DMS79 (cell line): ENCODE measurements around the gene TSEN34.
"Not testable (repeated sequence)": the region's sequence is repeated elsewhere in the genome, so short reads cannot be mapped to it uniquely, and the experiment has no call there.

ENCODE experiments used
- DNase-seq: peaks from one replicate; lab custom pipeline; 2025; lab: John Stamatoyannopoulos, UW

TSEN34 gene

DNA sequence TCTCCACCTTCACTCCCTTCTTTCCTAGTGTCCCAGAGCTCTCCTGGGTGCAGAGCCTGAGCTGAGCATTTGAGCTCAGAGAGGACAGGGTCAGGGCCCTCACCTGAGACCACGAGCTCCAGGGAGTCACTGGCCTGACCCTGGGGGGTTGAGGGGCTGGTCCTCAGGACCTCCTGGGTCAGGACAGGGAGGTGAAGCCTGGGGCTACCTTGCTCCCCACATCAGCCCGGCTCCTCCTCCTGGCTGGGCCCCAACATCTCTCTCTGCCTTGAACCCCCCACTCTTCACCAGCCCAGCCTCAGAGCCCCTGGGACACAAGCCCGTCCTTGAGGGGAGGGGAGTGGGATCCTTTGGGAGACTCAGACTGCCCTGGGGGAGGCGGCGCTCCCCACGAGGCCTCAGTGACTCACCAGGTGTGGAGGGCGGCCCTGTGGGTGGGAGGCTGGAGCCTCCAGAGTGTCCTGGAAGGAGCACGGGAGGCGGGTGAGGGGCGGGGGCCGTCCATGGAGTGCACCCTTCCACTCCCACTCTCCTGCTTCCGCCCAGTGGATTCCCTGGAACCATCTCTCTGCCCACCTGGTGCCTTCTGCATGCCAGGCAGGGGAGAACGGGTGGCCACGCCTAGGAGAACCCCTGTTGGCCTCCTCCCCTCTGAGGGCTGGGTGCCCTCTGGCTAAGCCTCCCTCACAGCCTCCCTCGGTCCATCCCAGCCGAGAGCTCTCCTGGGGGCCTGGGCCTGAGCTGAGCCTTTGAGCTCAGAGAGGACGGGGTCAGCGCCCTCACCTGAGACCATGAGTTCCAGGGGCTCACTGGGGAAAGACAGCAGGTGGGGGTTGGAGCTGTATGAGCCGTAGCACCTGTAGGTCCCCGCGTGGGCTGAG is 48.6 kb downstream of the TSEN34 start:
- not testable (repeated sequence) for DNase-seq

DNA sequence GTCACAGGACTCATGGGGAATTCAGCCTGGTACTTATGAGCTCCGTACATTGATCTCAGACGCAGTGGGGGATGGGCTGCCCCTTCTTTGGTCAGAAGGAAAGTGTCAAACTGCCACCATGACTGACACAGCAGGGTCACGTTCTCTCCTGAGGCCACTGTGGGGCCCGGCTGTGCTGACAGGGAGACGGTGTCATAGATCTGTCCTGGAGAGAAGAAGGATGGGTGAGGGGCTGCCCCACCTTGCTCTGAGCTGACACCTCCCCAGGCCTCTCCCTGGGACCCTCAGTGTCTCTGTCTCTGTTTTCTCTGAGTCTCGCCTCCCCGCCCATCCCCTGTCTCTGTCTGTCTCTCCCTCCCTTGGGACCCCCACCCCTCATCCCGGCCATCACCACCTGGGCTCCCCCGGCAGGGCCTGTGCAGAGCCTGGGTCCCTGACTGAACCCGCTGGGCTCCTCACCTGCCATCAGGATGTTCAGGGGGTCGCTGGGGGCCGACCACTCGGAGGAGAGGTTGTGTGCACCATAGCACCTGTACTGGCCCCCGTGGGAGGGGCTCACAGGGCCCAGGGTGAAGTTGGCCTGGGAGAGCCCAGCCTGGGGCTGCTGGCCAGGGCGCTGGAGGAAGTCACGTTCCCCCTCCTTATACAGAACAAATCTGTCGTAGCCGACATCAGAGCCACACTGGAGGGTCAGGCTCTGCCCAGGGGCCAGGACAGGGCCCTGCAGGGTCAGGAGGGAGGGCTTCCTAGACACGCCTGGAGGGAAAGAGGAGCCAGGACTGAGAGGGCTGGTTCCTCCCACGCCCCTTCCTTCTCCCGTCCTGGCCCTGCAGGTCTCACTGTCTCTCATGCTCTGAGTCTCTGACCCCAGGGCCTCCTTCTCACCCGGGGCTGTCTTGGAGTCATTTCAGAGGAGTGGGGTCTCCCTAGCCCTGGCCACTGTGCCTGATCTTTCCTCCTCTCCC is 49.5 kb downstream of the TSEN34 start:
- not testable (repeated sequence) for DNase-seq

DNA sequence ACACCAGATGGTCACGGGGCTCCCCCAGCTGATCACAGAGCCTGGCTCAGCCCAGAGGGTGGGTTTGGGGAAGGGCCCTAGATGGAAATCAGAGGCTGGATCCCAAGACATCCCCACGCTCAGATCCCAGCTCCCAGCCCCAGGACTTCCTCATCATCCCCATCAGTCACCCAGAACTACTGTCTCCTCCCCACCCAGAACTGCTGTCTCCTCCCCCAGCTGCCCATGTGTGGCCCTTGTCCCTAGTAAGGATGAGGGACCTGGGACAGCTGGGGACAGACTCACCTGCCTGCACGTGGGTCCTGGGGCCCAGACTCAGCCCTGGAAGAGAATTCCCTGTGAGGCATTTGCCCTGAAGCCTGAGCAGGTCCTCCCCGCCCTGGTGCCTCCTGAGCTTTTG is 51.1 kb downstream of the TSEN34 start:
- DNase-seq = not testable (repeated sequence)

- not testable (repeated sequence) for DNase-seq
Observed at GRCh38 chr19:54242646-54243045, 51.5 kb downstream of the TSEN34 start, which contains the start of gene LILRA6. LILRA6 (minus strand) TSS chr19:54242790.

DNA sequence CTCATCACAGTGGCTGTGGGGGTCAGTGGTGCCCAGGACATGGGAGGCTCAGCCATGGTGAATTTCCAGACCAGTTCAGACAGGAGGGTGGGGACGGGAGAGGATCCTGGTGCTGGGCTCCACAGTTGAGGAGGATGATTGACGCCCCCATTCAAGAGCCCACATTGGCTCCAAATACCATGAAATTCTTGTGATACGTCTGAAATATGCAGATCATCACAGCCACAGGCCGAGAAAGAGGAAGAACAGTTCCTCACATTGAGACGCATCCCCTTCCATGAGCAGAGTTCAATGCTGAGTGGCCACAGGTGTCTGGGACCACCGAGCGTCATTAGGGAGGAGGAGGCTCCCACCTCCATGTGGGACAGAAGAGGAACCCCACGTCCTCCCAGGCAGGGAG is 52.7 kb downstream of the TSEN34 start:
- not testable (repeated sequence) for DNase-seq
